ENCODE results near the gene GNAQ. TPM values are rescaled to one million over a fixed set of nuclear protein-coding genes. Genes with fewer than 3 reads are reported as not detected.
A peak's percentile ranks its signal among the peaks of the same experiment; 100 is the strongest.

GNAQ gene
- total RNA-seq, 1 experiment from 2014 or later: 0.51 TPM

- TF ChIP-seq EZH2 (IDR thresholded peaks at IDR 0.05; ENCODE audit: low read length, unreplicated experiment): no peak
- TF ChIP-seq CTCF (conservative IDR thresholded peaks at IDR 0.05; ENCODE audit: low read depth, low read length): no peak
- no peak for TF ChIP-seq EZH2phosphoT487 (IDR thresholded peaks at IDR 0.05; ENCODE audit: borderline replicate concordance, low read length)
- H3K9me3 ChIP-seq (ENCODE audit: low read length): no peaks in the 10 kb centered on the region
- no peaks in the 10 kb centered on the region for H3K27me3 ChIP-seq (ENCODE audit: low read length)
- no peaks in the 10 kb centered on the region for H3K36me3 ChIP-seq (ENCODE audit: low read depth, low read length)
- H3K9me2 ChIP-seq (replicated peaks; ENCODE audit: low read length): no peaks in the 10 kb centered on the region
- no peak overlapping the region for H3K27ac ChIP-seq (ENCODE audit: low read length)
- H3K9ac ChIP-seq (ENCODE audit: low read length): no peak overlapping the region
- H3K79me2 ChIP-seq (ENCODE audit: low read length): no peaks in the 10 kb centered on the region
- H3F3A ChIP-seq (ENCODE audit: low read length, unreplicated experiment): no peaks in the 10 kb centered on the region
- no peak overlapping the region for H2AFZ ChIP-seq (ENCODE audit: low read length)
- ChIA-PET POLR2A (ENCODE audit: unreplicated experiment) (no interaction called here), CTCF (no interaction called here)
- BruUV-seq (replicated peaks): no TSS peak
- intact Hi-C loops (cut with micrococcal nuclease): no loop called here
- ATAC-seq (no peak; the same call in 1 of the 2 replicates), DNase-seq (peak; percentile 5)
- H4K20me1 ChIP-seq (ENCODE audit: low read length): no peaks in the 10 kb centered on the region
- no peak overlapping the region for H3K4me2 ChIP-seq (ENCODE audit: low read length)
- H3K4me1 ChIP-seq (ENCODE audit: insufficient read depth, low read length): peaks cover 5% of the 10 kb centered on the region; the same call in 1 of the 2 replicates
- H3K4me3 ChIP-seq (ENCODE audit: low read length): no peak overlapping the region
Measured at GRCh38 chr9:77826621-77827020, 205.0 kb downstream of the GNAQ start.

GRCh38 chr9:77826116-77826515 lies 205.5 kb downstream of the GNAQ start:
- ATAC-seq (no peak), DNase-seq (no peak)
- no peaks in the 10 kb centered on the region for H3K9me3 ChIP-seq (ENCODE audit: low read length)
- BruUV-seq (replicated peaks): no TSS peak
- POLR2A ChIA-PET (ENCODE audit: unreplicated experiment): no interaction called here
- H3K4me1 ChIP-seq (ENCODE audit: insufficient read depth, low read length): peaks cover 5% of the 10 kb centered on the region; the same call in 1 of the 2 replicates
- H3K27me3 ChIP-seq (ENCODE audit: low read length): no peaks in the 10 kb centered on the region
- CTCF ChIA-PET: no interaction called here
- no peak overlapping the region for H3K9ac ChIP-seq (ENCODE audit: low read length)
- no peak overlapping the region for H3K4me3 ChIP-seq (ENCODE audit: low read length)
- no peaks in the 10 kb centered on the region for H3F3A ChIP-seq (ENCODE audit: low read length, unreplicated experiment)
- no peaks in the 10 kb centered on the region for H3K79me2 ChIP-seq (ENCODE audit: low read length)
- H3K36me3 ChIP-seq (ENCODE audit: low read depth, low read length): no peaks in the 10 kb centered on the region
- no peak for TF ChIP-seq EZH2phosphoT487 (IDR thresholded peaks at IDR 0.05; ENCODE audit: borderline replicate concordance, low read length)
- no peak for TF ChIP-seq CTCF (conservative IDR thresholded peaks at IDR 0.05; ENCODE audit: low read depth, low read length)
- TF ChIP-seq EZH2 (IDR thresholded peaks at IDR 0.05; ENCODE audit: low read length, unreplicated experiment): no peak
- no peak overlapping the region for H2AFZ ChIP-seq (ENCODE audit: low read length)
- H3K27ac ChIP-seq (ENCODE audit: low read length): no peak overlapping the region
- no peaks in the 10 kb centered on the region for H3K9me2 ChIP-seq (replicated peaks; ENCODE audit: low read length)
- intact Hi-C loops (cut with micrococcal nuclease): no loop called here
- no peaks in the 10 kb centered on the region for H4K20me1 ChIP-seq (ENCODE audit: low read length)
- H3K4me2 ChIP-seq (ENCODE audit: low read length): no peak overlapping the region

GRCh38 chr9:77825361-77825760 lies 206.2 kb downstream of the GNAQ start:
- no peaks in the 10 kb centered on the region for H3K79me2 ChIP-seq (ENCODE audit: low read length)
- intact Hi-C loops (cut with micrococcal nuclease): no loop called here
- no peak overlapping the region for H3K4me2 ChIP-seq (ENCODE audit: low read length)
- POLR2A ChIA-PET (ENCODE audit: unreplicated experiment): no interaction called here
- H4K20me1 ChIP-seq (ENCODE audit: low read length): no peaks in the 10 kb centered on the region
- no peak overlapping the region for H3K9ac ChIP-seq (ENCODE audit: low read length)
- H2AFZ ChIP-seq (ENCODE audit: low read length): no peak overlapping the region
- H3F3A ChIP-seq (ENCODE audit: low read length, unreplicated experiment): no peaks in the 10 kb centered on the region
- TF ChIP-seq EZH2 (IDR thresholded peaks at IDR 0.05; ENCODE audit: low read length, unreplicated experiment): no peak
- no peak for TF ChIP-seq EZH2phosphoT487 (IDR thresholded peaks at IDR 0.05; ENCODE audit: borderline replicate concordance, low read length)
- TF ChIP-seq CTCF (conservative IDR thresholded peaks at IDR 0.05; ENCODE audit: low read depth, low read length): no peak
- no peak overlapping the region for H3K27ac ChIP-seq (ENCODE audit: low read length)
- no peaks in the 10 kb centered on the region for H3K9me3 ChIP-seq (ENCODE audit: low read length)
- H3K27me3 ChIP-seq (ENCODE audit: low read length): no peaks in the 10 kb centered on the region
- no peaks in the 10 kb centered on the region for H3K36me3 ChIP-seq (ENCODE audit: low read depth, low read length)
- no TSS peak for BruUV-seq (replicated peaks)
- H3K4me1 ChIP-seq (ENCODE audit: insufficient read depth, low read length): peaks cover 9% of the 10 kb centered on the region
- H3K9me2 ChIP-seq (replicated peaks; ENCODE audit: low read length): no peaks in the 10 kb centered on the region
- ATAC-seq (no peak), DNase-seq (no peak)
- CTCF ChIA-PET: no interaction called here
- no peak overlapping the region for H3K4me3 ChIP-seq (ENCODE audit: low read length)
